IMR-90 (cell line): ENCODE data around the gene SLC25A17. TPM values are rescaled to one million over a fixed set of nuclear protein-coding genes. Genes with fewer than 3 reads are reported as not detected.

Source experiments
- ATAC-seq: fragments of 200-7000 bp; cut with Tn5 transposase; 2 replicates; pipeline ENCODE4 v1.9.1; 2020; ENCODE audit warnings: low read depth, mild to moderate bottlenecking, moderate library complexity
- BruUV-seq: library from RNA; stranded (reverse); fragments of 400-500 nt; replicated peaks from 2 replicates; lab custom pipeline; 2021; lab: Mats Ljungman, UMichigan
- CTCF ChIA-PET: fragments of 300-600 bp; formaldehyde crosslinking; extraction: SDS; loops from one replicate; lab custom pipeline; 2021; ENCODE audit warnings: antibody characterized with exemption; lab: Yijun Ruan, JAX
- POLR2A ChIA-PET: fragments of 300-600 bp; sonication (Branson Sonifier 250); formaldehyde crosslinking; loops from one replicate; lab custom pipeline; 2022; ENCODE audit warnings: antibody characterized with exemption; ENCODE audit not compliant: unreplicated experiment; lab: Charles Lee
- DNase-seq: peaks from one replicate; pipeline ENCODE4 v3.0.0; 2013
- H2AFZ ChIP-seq: replicated peaks from 2 replicates; pipeline ENCODE3; 2013; ENCODE audit warnings: low read length, mild to moderate bottlenecking; ENCODE audit not compliant: poor library complexity
- H2AK5ac ChIP-seq: 2 replicates; pipeline ENCODE4 v1.6.1; 2013; ENCODE audit warnings: low read depth, low read length, inconsistent platforms
- H2AK9ac ChIP-seq: replicated peaks from 2 replicates; pipeline ENCODE3; 2013; ENCODE audit warnings: mild to moderate bottlenecking, low read depth, low read length, moderate library complexity; ENCODE audit not compliant: poor library complexity
- H2BK120ac ChIP-seq: 2 replicates; pipeline ENCODE4 v1.6.1; 2013; ENCODE audit warnings: low read depth, low read length, inconsistent platforms
- H2BK15ac ChIP-seq: 3 replicates; pipeline ENCODE4 v1.6.1; 2013; ENCODE audit warnings: low read depth, low read length, inconsistent platforms
- H2BK20ac ChIP-seq: 2 replicates; pipeline ENCODE4 v1.6.1; 2013; ENCODE audit warnings: low read depth, mild to moderate bottlenecking, inconsistent platforms, low read length, moderate library complexity
- H2BK5ac ChIP-seq: 2 replicates; pipeline ENCODE4 v1.6.1; 2013; ENCODE audit warnings: mild to moderate bottlenecking, low read depth, low read length, inconsistent platforms; ENCODE audit not compliant: poor library complexity, severe bottlenecking
- H3K14ac ChIP-seq: replicated peaks from 2 replicates; pipeline ENCODE4 v1.6.1; 2013; ENCODE audit warnings: low read depth, low read length, inconsistent platforms
- H3K18ac ChIP-seq: 2 replicates; pipeline ENCODE4 v1.6.1; 2013; ENCODE audit warnings: low read depth, low read length, control low read depth
- H3K23ac ChIP-seq: 2 replicates; pipeline ENCODE4 v1.6.1; 2013; ENCODE audit warnings: low read depth, low read length, inconsistent platforms
- H3K27ac ChIP-seq: 2 replicates; pipeline ENCODE4 v1.5.1; 2013; ENCODE audit warnings: mild to moderate bottlenecking, control low read depth, low read length; ENCODE audit not compliant: insufficient read depth
- H3K27me3 ChIP-seq: 2 replicates; pipeline ENCODE4 v1.6.1; 2013; ENCODE audit warnings: low read length; ENCODE audit not compliant: control insufficient read depth, insufficient read depth
- H3K36me3 ChIP-seq: 2 replicates; pipeline ENCODE4 v1.6.1; 2013; ENCODE audit warnings: low read length, mixed read lengths; ENCODE audit not compliant: control insufficient read depth, insufficient read depth
- H3K4ac ChIP-seq: 2 replicates; pipeline ENCODE4 v1.6.1; 2013; ENCODE audit warnings: low read depth, low read length, inconsistent platforms
- H3K4me1 ChIP-seq: 2 replicates; pipeline ENCODE4 v1.6.1; 2013; ENCODE audit warnings: low read length, mixed read lengths; ENCODE audit not compliant: control insufficient read depth, insufficient read depth
- H3K4me2 ChIP-seq: 2 replicates; pipeline ENCODE4 v1.6.1; 2013; ENCODE audit warnings: low read depth, mild to moderate bottlenecking, control low read depth, low read length, moderate library complexity
- H3K4me3 ChIP-seq: 2 replicates; pipeline ENCODE4 v1.5.1; 2013; ENCODE audit warnings: low read depth, mild to moderate bottlenecking, control low read depth, low read length, moderate library complexity; ENCODE audit not compliant: insufficient read depth
- H3K56ac ChIP-seq: 2 replicates; pipeline ENCODE4 v1.6.1; 2013; ENCODE audit warnings: low read length, inconsistent platforms; ENCODE audit not compliant: insufficient read depth; ENCODE audit errors: extremely low read depth
- H3K79me1 ChIP-seq, 2 experiments: 2 replicates each; pipeline ENCODE4 v1.6.1; 2013; ENCODE audit warnings: low read length in 2 of 2, inconsistent platforms in 1 of 2, low read depth in 1 of 2
- H3K9ac ChIP-seq: 2 replicates; pipeline ENCODE4 v1.6.1; 2013; ENCODE audit warnings: low read depth, low read length, control low read depth
- H3K9me1 ChIP-seq: 2 replicates; pipeline ENCODE4 v1.6.1; 2013; ENCODE audit warnings: low read length, inconsistent platforms; ENCODE audit not compliant: insufficient read depth
- H3K9me3 ChIP-seq: 2 replicates; pipeline ENCODE4 v1.6.1; 2013; ENCODE audit warnings: low read length; ENCODE audit not compliant: control insufficient read depth, insufficient read depth
- H4K20me1 ChIP-seq: 2 replicates; pipeline ENCODE4 v1.6.1; 2013; ENCODE audit warnings: low read length, inconsistent platforms; ENCODE audit not compliant: insufficient read depth
- H4K5ac ChIP-seq: 2 replicates; pipeline ENCODE4 v1.6.1; 2013; ENCODE audit warnings: mild to moderate bottlenecking, low read depth, low read length, control low read depth
- H4K8ac ChIP-seq, 2 experiments: 2 replicates each; pipeline ENCODE4 v1.6.1; 2013; ENCODE audit warnings: low read depth in 2 of 2, low read length in 2 of 2, control low read depth in 1 of 2, inconsistent platforms in 1 of 2
- H4K91ac ChIP-seq: 2 replicates; pipeline ENCODE4 v1.6.1; 2013; ENCODE audit warnings: low read depth, low read length, inconsistent platforms; ENCODE audit not compliant: insufficient read depth
- CEBPB ChIP-seq: IDR thresholded peaks from 2 replicates; pipeline ENCODE4 v1.6.1; 2012; ENCODE audit warnings: low read depth, low read length, improper control_type of control experiment
- CHD1 ChIP-seq: IDR thresholded peaks from 2 replicates; pipeline ENCODE4 v1.6.1; 2012; ENCODE audit warnings: low read depth, low read length, improper control_type of control experiment
- FOS ChIP-seq: fragments of 150-350 bp; IDR thresholded peaks from 2 replicates; pipeline ENCODE4 v1.6.1; 2016; ENCODE audit warnings: low read depth, low read length
- MAFK ChIP-seq: IDR thresholded peaks from 2 replicates; pipeline ENCODE4 v1.6.1; 2012; ENCODE audit warnings: low read depth, low read length, improper control_type of control experiment
- MXI1 ChIP-seq: IDR thresholded peaks from 2 replicates; pipeline ENCODE4 v1.6.1; 2012; ENCODE audit warnings: low read depth, mild to moderate bottlenecking, low read length, moderate library complexity, borderline replicate concordance
- NFE2L2 ChIP-seq: fragments of 150-350 bp; IDR thresholded peaks from 2 replicates; pipeline ENCODE4 v1.6.1; 2016; ENCODE audit warnings: low read depth, mild to moderate bottlenecking, low read length
- POLR2A ChIP-seq: IDR thresholded peaks from 2 replicates; pipeline ENCODE4 v1.6.1; 2012; ENCODE audit warnings: mild to moderate bottlenecking, low read depth, low read length
- RCOR1 ChIP-seq: IDR thresholded peaks from 2 replicates; pipeline ENCODE4 v1.6.1; 2012; ENCODE audit warnings: mild to moderate bottlenecking, low read length, improper control_type of control experiment; ENCODE audit not compliant: insufficient replicate concordance
- SMC3 ChIP-seq: fragments of 150-350 bp; IDR thresholded peaks from 2 replicates; pipeline ENCODE4 v1.6.1; 2016; ENCODE audit warnings: low read depth, mild to moderate bottlenecking, antibody characterized with exemption, low read length, moderate library complexity
- WGBS, 2 experiments: methylation state at CpG; one replicate each; pipeline versions ENCODE4 v1.1.5 to v1.1.7; 2013; ENCODE audit warnings: missing lambda C conversion rate in 2 of 2; ENCODE audit not compliant: insufficient read length in 1 of 2; ENCODE audit errors: extremely low coverage in 2 of 2; 5-methylcytosine and 5-hydroxymethylcytosine counted together
- dilution Hi-C: fragments of 300-500 bp; cut with HindIII; formaldehyde crosslinking; loops from one replicate; pipeline ENCODE4 v1.14.3; 2018; ENCODE audit warnings: low sequenced_read_pairs; ENCODE audit not compliant: unreplicated experiment
- in situ Hi-C: fragments of 300-500 bp; cut with MboI; formaldehyde crosslinking; loops from 3 replicates; pipeline ENCODE4 v1.14.3; 2019; ENCODE audit warnings: low sequenced_read_pairs, inconsistent platforms, mixed read lengths
- intact Hi-C: fragments of 100-400 bp; cut with micrococcal nuclease; formaldehyde crosslinking; loops from 2 replicates; pipeline ENCODE4 v1.10.0; 2022
- polyA plus RNA-seq, 3 experiments: library from polyadenylated mRNA; depleted of rRNA; stranded (reverse); fragments of >200 nt; gene quantifications; 2 replicates each; pipeline ENCODE4 v1.2.3, GENCODE V29; 2012; ENCODE audit warnings: low replicate concordance in 1 of 3
- total RNA-seq: library from RNA; depleted of rRNA; stranded (reverse); fragments of >200 nt; gene quantifications from 2 replicates; pipeline ENCODE4 v1.2.3, GENCODE V29; 2012

Gene SLC25A17
- total and polyA plus RNA-seq, 2 of the 4 experiments (the other 2 are of a cell fraction) = 19.6 to 36.0 TPM

DNA sequence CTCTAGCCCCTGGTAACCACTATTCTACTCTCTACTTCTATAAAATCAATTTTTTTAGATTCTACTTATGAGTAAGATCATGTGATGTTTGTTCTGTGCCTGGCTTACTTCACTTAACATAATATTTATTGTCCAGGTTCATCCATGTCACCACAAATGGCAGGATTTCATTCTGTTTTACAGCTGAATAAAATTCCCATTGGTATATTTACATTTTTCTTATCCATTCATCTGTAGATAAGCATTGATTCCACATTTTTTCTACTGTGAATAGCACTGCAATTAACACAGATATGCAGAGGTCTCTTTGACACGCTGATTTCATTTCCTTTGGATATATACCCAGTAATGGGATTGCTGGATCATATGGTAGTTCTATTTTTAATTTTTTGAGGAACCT is 15.8 kb downstream of the SLC25A17 start:
- peak; percentile 26 for DNase-seq
- Histone ChIP-seq H3K4me1 (peaks cover 6% of the 10 kb centered on the region), H3K9me1 (peaks cover 7% of the 10 kb centered on the region; the same call in 1 of the 2 replicates), H2BK5ac (no peak overlapping the region), H3K4me3 (no peak overlapping the region), H3K79me1 (peaks cover 27 to 54% of the 10 kb centered on the region in 2 experiments), H3K9ac (no peak overlapping the region), H2AFZ (no peak overlapping the region), H2BK20ac (no peak overlapping the region), H4K5ac (no peak overlapping the region), H2BK120ac (no peak overlapping the region), H3K23ac (no peak overlapping the region), H3K14ac (no peak overlapping the region), H3K4me2 (no peak overlapping the region), H3K36me3 (peaks cover 2% of the 10 kb centered on the region), H4K8ac (no peak overlapping the region), H2BK15ac (no peak overlapping the region), H3K27ac (no peak overlapping the region), H3K27me3 (no peaks in the 10 kb centered on the region), H4K20me1 (0 out of 2 replicates have a peak, but pooled peaks cover 3% of the 10 kb centered on the region), H3K4ac (no peak overlapping the region), H3K18ac (no peak overlapping the region), H2AK5ac (no peak overlapping the region), H2AK9ac (no peak overlapping the region), H3K56ac (no peak overlapping the region), H3K9me3 (no peaks in the 10 kb centered on the region), H4K91ac (no peak overlapping the region)
- ChIA-PET CTCF (no interaction called here), POLR2A (no interaction called here)
- dilution Hi-C loops (no loop called here), intact Hi-C loops (no loop called here), in situ Hi-C loops (no loop called here)
- TF ChIP-seq CEBPB (no peak), SMC3 (no peak), MAFK (no peak), NFE2L2 (no peak), FOS (no peak), POLR2A (no peak), RCOR1 (no peak), MXI1 (no peak), CHD1 (no peak)
- no peak for ATAC-seq
- no CpG with 5 or more reads among the region's 1 CpG for WGBS, 2 experiments
- BruUV-seq = no TSS peak
